GM18909 (cell line): Measurements from ENCODE around the gene CDC6.

Source experiments
- ATAC-seq: cut with Tn5 transposase; IDR thresholded peaks from one replicate; pipeline ENCODE4 v1.9.1; 2021; ENCODE audit warnings: mild to moderate bottlenecking; ENCODE audit not compliant: unreplicated experiment, poor library complexity

Gene CDC6

GRCh38 chr17:40348562-40349476 lies 61.1 kb downstream of the CDC6 start:
- no peak for ATAC-seq

- ATAC-seq = no peak
Measured at GRCh38 chr17:40349477-40349894, 61.8 kb downstream of the CDC6 start.

- no peak for ATAC-seq
Measured at GRCh38 chr17:40349895-40350688, 62.4 kb downstream of the CDC6 start.

- ATAC-seq = no peak
Measured at GRCh38 chr17:40350689-40351358, 63.1 kb downstream of the CDC6 start.

- ATAC-seq = no peak
Measured at GRCh38 chr17:40351359-40352236, 63.9 kb downstream of the CDC6 start.

- no peak for ATAC-seq
Measured at GRCh38 chr17:40352237-40352778, 64.6 kb downstream of the CDC6 start.

- ATAC-seq = no peak
Measured at GRCh38 chr17:40352779-40353394, 65.2 kb downstream of the CDC6 start.
